ENCODE data around the gene FAM219B.

GRCh38 chr15:74924525-74924924 lies 17.9 kb upstream of the FAM219B start:
- no peak for TF ChIP-seq POLR2A (IDR thresholded peaks at IDR 0.05; ENCODE audit: low read depth, low read length)
- TF ChIP-seq POU2F2 (IDR thresholded peaks at IDR 0.05; ENCODE audit: low read depth, low read length), result no peak
- TF ChIP-seq SPI1 (IDR thresholded peaks at IDR 0.05; ENCODE audit: low read depth, low read length), result no peak
